ENCODE data around the gene MEGF11.

DNA sequence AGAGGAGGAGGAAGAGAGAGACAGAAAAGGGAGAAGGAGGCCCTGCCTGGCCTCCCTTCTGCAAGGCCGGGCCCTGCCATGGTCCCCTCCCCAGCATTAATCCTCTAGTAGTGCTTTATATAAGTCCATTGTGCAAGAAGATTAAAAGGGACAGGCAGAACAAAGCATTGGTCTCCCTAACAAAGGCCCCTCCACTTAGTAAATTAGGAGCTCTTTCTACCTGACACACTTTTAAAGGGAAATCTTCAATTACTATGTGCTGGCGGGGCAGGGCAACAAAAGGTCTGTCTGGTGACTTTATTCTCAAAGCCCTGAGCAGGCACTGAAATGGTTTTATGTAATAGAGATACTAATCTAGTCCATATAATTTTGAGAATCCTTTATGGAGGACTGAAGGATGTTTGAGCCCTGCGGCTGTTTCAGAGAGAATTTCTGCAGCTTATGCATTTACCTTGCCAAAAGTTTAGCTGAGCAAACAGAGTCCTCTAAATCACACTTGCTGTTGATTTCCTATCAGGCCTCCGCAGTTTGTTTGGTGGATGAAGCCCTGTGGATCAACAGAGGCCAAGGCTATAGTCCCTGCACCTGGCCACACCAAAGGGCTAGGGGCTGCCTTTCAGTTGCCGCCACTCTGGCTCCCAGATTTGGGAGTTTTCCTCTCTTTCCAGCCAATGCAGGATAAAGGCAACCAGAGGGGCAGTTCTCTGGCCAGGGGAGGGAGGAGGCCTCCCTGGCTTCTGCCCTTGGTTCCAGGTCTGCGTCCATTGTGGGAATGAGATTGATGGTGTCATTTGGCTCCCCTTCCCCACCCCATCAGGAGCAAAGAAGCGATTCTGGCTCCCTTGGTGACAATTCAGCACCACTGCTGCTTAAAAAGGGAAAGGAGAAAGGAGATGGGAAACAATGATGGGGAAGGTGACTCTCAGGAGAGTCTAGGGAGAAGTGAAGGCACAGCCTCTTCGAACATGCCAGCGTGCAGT is 148.0 kb downstream of the MEGF11 start:
- TF ChIP-seq, protein P1, sequence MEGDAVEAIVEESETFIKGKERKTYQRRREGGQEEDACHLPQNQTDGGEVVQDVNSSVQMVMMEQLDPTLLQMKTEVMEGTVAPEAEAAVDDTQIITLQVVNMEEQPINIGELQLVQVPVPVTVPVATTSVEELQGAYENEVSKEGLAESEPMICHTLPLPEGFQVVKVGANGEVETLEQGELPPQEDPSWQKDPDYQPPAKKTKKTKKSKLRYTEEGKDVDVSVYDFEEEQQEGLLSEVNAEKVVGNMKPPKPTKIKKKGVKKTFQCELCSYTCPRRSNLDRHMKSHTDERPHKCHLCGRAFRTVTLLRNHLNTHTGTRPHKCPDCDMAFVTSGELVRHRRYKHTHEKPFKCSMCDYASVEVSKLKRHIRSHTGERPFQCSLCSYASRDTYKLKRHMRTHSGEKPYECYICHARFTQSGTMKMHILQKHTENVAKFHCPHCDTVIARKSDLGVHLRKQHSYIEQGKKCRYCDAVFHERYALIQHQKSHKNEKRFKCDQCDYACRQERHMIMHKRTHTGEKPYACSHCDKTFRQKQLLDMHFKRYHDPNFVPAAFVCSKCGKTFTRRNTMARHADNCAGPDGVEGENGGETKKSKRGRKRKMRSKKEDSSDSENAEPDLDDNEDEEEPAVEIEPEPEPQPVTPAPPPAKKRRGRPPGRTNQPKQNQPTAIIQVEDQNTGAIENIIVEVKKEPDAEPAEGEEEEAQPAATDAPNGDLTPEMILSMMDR (conservative IDR thresholded peaks at IDR 0.05 in 1 of 2, IDR thresholded peaks at IDR 0.05 in 1 of 2; ENCODE audit: low read depth in 1 of 2, low read length in 2 of 2), result no peak
- no peak for TF ChIP-seq EZH2 (IDR thresholded peaks at IDR 0.05; ENCODE audit: low read length, missing control alignments)
